GM21528 (cell line): Measurements from ENCODE around the gene MIX23.

ENCODE experiments used
- ATAC-seq: cut with Tn5 transposase; IDR thresholded peaks from one replicate; pipeline ENCODE4 v1.9.1; 2021; ENCODE audit warnings: mild to moderate bottlenecking, moderate library complexity; ENCODE audit not compliant: unreplicated experiment, low FRiP score

MIX23 gene

GRCh38 chr3:122353215-122353614 lies 29.8 kb downstream of the MIX23 start:
- ATAC-seq = no peak

DNA sequence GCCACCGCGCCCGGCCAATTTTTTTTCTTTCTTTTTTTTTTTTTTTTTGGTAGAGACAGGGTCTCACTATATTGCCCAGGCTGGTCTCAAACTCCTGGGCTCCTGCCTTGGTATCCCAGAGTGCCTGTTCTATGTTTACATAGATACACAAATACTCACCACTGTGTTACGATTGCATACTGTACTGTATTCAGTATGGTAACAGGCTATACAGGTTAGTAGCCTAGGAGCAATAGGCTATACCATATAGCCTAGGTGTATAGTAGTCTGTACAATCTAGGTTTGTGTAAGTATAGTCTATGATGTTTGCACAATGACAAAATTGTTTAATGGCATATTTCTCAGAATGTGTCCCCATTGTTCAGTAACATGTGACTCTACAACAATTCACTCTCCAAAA lies 31.4 kb downstream of the MIX23 start:
- no peak for ATAC-seq

GRCh38 chr3:122350814-122351418 lies 32.1 kb downstream of the MIX23 start:
- ATAC-seq = no peak

DNA sequence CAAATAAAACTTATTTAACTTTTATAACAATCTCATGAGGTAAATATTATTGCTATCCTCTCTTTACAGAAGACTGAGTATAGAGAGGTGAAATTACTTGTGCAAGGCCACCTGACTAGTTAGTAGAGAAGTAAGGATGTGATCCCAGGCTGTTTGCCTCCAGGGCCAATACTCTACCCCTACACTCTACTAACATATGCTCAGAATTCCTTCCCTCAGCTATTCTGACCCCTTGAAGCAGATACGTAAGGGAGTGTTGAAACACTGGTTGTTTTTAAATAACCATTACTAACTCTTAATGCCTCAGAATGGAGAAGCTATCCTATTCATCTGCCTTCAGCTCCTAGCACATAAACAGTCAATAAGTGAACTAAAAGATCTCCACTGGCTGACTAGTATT lies 33.9 kb downstream of the MIX23 start:
- no peak for ATAC-seq

DNA sequence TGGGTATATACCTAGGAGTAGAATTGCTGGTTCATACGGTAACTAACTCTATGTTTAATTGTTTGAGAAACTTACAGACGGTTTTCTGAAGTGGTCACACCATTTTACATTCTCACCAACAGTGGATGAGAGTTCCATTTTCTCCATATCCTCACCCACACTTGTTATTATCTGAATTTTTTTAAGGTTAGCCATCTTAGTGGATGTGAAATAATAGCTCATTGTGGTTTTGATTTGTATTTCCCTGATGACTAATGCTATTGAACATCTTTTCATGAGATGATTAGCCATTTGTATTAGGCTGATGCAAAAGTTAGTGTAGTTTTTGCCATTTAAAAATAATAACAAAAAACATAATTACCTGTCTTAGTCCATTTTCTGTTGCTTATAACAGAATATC lies 39.4 kb downstream of the MIX23 start:
- no peak for ATAC-seq

GRCh38 chr3:122342803-122343202 lies 40.2 kb downstream of the MIX23 start:
- ATAC-seq = no peak

- no peak for ATAC-seq
These were observed 50.5 kb downstream of the MIX23 start for GRCh38 chr3:122332551-122332950.

GRCh38 chr3:122331886-122332285 lies 51.1 kb downstream of the MIX23 start:
- ATAC-seq = no peak

DNA sequence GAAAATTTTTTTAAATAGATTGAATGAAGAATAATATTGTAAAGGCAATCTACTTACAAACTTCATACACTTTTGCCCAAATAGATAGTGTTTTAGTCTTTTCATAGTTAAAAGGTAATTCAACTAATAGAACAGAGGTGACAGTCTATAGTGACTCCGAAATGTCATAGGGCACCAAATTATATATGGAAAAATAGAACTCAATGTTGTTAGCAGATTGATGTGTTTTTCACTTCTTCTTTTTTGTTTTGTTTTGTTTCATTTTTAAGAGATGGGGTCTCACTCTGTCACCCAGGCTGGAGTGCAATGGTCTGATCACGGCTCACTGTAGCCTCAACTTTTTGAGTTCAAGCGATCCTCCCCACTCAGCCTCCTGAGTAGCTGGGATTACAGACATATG lies 57.3 kb downstream of the MIX23 start:
- no peak for ATAC-seq

- no peak for ATAC-seq
These were observed 58.1 kb downstream of the MIX23 start, which contains the start of gene CSTA for GRCh38 chr3:122324871-122325323. Gene CSTA (plus strand): TSS chr3:122325248. CDS start chr3:122325293, 45 bp downstream.

DNA sequence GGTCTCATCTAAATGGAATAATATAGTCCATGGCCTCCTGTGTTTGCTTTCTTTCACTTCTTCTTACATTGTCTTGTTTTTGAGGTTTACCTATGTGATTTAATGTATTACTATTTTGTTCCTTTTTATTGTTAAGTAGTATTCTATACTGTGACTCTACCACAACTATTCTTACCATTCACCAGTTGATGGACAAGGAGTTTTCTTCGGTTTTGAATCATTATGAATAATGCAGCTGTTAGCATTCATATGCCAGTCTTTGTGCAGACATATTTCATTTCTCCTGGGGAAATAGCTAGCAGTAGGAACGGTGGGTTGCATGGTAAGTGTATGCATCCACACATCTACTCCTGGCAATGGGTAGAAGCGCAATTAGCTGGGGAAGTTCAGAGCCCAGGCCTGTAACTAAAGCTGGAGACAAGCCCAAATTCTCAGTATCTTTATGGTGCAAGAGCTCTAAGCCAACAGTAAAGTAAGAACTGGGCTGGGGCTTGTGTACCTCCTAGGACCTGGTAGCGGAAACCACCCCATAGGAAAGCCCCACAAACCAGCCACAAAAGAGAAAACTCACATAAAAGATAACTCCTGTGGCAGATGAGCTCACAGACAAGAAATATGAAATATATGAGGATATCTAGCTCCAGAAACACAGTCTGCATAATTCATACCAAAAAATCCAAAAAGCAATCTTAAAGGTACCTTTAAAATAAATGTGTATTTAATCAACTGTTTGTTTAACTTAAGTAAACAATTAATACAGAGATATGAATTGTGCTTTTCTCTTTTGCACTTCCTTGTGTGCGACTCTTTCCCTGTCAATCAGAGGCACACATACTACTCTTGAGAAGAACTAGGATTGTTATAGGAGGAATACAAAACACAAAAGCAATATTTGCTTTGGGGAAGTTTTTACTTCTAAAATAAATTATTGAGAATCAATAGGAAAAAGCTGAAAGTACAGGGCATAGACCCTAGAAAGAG lies 60.6 kb downstream of the MIX23 start:
- ATAC-seq = no peak

DNA sequence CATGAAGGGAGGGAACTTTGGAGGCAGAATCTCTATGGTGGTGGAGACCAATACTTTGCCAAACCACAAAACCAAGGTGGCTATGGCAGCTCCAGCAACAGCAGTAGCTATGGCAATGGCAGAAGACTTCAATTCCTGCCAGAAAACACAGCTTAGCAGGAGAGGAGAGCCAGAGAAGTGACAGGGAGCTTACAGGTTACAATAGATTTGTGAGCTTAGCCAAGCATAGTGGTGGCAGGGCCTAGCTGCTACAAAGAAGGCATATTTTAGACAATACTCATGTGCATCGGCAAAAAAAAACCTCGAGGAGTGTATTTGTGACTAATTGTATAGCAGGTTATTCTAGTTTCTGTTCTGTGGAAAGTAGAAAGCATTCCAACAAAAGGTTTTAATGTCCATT lies 64.4 kb downstream of the MIX23 start:
- no peak for ATAC-seq

DNA sequence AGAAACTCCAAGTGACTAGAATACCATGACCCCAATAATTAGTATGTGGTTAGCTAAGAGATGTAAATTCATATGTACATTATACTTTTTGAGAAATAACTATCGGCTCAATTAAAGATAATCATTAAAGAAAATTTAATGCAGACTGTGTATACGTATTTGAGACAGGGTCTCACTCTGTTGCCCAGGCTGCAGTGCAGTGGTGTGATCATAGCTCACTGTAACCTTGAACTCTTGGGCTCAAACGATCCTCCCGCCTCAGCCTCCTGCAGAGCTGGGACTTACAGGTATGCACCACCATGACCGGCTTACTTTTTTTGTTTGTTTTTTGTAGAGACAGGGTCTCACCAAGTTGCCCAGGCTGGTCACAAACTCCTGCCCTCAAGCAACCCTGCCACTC lies 66.7 kb downstream of the MIX23 start:
- no peak for ATAC-seq

- ATAC-seq = no peak
These were observed 67.4 kb downstream of the MIX23 start for GRCh38 chr3:122315619-122316018.

DNA sequence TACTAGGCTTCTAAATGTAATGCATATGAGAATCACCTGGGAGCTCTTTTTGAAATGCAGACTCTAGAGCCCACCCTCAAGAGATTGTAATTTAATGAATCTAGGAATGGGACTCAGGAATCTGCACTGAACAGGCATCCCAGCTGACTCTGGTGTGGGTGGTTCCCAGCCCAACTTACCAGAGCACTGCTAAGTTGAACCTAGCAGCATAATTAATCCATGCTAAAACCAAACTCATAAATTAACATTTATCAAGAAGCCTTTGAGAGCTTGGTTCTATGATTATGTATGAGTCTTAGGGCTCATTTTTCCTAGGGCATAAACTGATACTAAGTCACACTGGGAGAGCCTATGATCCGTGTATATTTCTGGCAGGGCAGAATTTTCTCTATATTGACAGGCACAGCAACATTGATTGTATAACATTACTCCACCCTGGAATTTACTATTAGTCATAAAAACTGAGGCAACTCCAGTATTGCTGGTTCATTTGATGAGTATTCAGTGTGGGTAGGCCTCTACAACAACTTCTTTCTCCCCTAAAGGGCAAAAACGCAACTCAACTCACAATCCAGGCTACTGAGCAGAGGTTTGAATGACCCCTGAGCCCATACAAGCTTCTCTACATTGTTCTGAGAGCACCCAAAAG lies 68.7 kb downstream of the MIX23 start:
- ATAC-seq = no peak

DNA sequence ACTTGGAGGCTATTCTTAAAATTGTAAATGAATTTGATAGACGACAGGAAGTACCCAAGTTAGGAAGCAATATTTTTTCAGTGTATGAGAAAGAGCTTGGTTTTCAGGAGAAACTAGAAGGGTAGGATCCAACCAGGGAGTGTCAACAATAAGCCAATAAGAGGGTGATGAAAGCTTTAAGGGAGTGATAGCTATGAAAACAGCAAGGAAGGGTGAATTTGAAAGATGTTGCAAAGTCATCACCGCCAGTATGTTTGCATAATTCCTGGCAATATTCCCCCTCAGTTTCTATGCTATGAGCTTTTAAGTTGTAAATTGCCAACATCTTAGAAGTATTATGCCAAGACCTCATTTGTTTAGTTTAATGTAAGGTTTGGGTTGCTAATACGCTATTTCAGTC lies 69.8 kb downstream of the MIX23 start:
- no peak for ATAC-seq

- ATAC-seq = no peak
These were observed 70.2 kb downstream of the MIX23 start for GRCh38 chr3:122312826-122313225.

GRCh38 chr3:122310361-122310760 lies 72.7 kb downstream of the MIX23 start:
- ATAC-seq = no peak
